ENCODE results near the gene RPAP2.

The RPAP2 gene

DNA sequence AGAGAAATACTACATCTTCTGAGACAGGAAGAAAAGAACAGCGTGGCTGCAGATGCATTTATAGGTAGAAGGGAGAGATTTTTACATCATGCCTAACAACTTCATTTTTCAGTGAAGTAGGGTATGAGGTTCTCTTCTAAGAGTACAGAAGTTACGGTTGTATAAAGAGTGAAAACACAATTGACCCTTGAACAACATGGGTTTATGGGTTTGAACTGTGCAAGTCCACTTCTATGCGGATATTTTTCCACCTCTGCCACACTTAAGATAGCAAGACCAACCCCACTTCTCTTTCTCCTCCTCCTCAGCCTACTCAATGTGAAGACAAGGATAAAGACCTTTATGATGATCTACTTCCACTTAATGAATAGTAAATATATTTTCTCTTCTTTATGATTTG, 64.5 kb downstream of the RPAP2 start:
- no peak overlapping the region for H3K4ac ChIP-seq (ENCODE audit: low read length)
- no peak overlapping the region for H2AFZ ChIP-seq (ENCODE audit: low read length)
- no peaks in the 10 kb centered on the region for H3K9me3 ChIP-seq (replicated peaks in 1 of 2; ENCODE audit: control insufficient read depth in 2 of 2, insufficient read depth in 1 of 2, low read depth in 1 of 2, low read length in 2 of 2)
- H2BK15ac ChIP-seq (ENCODE audit: low read length), result no peak overlapping the region
- no peak overlapping the region for H3K9ac ChIP-seq (ENCODE audit: low read depth, low read length, poor library complexity)
- no peaks in the 10 kb centered on the region for H3K27me3 ChIP-seq (ENCODE audit: control insufficient read depth in 3 of 3, insufficient read depth in 3 of 3, low read depth in 1 of 3, low read length in 3 of 3)
- H3K23ac ChIP-seq (ENCODE audit: low read depth, low read length, poor library complexity), result no peak overlapping the region
- H3K79me1 ChIP-seq (ENCODE audit: low read depth, low read length), result no peaks in the 10 kb centered on the region
- DNase-seq (ENCODE audit: low spot score), result no peak
- no peak overlapping the region for H2BK5ac ChIP-seq (ENCODE audit: low read length)
- no peak overlapping the region for H3K14ac ChIP-seq (ENCODE audit: low read length)
- no peak overlapping the region for H2AK5ac ChIP-seq (ENCODE audit: low read depth, low read length)
- no peak overlapping the region for H3K4me3 ChIP-seq (ENCODE audit: low read length in 2 of 2)
- H4K91ac ChIP-seq (ENCODE audit: low read depth, low read length, poor library complexity), result no peak overlapping the region
- H4K8ac ChIP-seq (ENCODE audit: low read depth, low read length), result no peak overlapping the region
- H3K36me3 ChIP-seq (replicated peaks in 1 of 2; ENCODE audit: control insufficient read depth in 2 of 2, insufficient read depth in 2 of 2, low read length in 2 of 2), result peaks cover 0 to 44% of the 10 kb centered on the region in 2 donors
- H3K4me1 ChIP-seq (ENCODE audit: control insufficient read depth in 2 of 2, insufficient read depth in 1 of 2, low read depth in 1 of 2, low read length in 2 of 2), result no peaks in the 10 kb centered on the region
- H3K18ac ChIP-seq (ENCODE audit: low read length), result no peak overlapping the region
- WGBS, 2 donors (ENCODE audit: extremely low coverage in 2 of 2, insufficient read length in 2 of 2, insufficient replicate concordance in 1 of 2), result no CpG with 5 or more reads among the region's 3 CpGs
- H3K27ac ChIP-seq (replicated peaks; ENCODE audit: low read length), result no peak overlapping the region
- no peak overlapping the region for H2BK120ac ChIP-seq (ENCODE audit: low read depth, low read length)
- no peak overlapping the region for H2BK12ac ChIP-seq (ENCODE audit: low read length)
- H3K4me2 ChIP-seq (ENCODE audit: insufficient read depth, low read length, poor library complexity, severe bottlenecking), result no peak overlapping the region

DNA sequence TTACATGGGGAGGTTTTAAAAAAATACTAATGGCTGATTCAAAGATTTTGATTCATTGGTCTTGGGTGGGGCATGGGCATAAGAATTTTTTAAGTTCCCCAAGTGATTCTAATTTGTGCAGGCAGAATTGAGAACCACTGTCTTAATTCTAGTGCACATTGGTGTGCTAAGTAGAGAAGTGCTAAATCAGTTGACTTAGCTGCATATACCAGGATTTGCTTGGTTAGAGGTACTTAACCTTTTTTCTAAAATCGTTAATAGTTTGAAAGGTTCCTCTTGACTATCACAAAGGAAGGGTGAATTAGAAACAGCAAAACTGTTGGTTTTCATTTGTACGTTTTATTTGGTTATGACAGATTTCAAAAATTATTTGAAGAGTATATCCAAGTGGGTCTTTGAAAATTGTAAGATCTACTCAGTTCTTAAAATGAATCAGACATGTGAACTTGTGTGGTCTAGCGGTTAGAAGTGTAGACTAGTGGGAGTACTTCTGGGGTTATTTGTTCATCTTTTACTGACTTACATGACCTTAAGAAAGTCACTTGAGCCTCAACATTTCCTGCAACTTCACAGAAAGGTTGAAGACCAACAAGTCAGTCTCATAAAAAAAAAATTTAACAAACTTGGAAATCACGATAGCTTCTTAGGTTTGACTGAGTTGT, 66.7 kb downstream of the RPAP2 start:
- H3K23ac ChIP-seq (ENCODE audit: low read depth, low read length, poor library complexity), result no peak overlapping the region
- H3K27ac ChIP-seq (replicated peaks; ENCODE audit: low read length), result no peak overlapping the region
- no CpG with 5 or more reads among the region's 4 CpGs for WGBS, 2 donors (ENCODE audit: extremely low coverage in 2 of 2, insufficient read length in 2 of 2, insufficient replicate concordance in 1 of 2)
- H2BK5ac ChIP-seq (ENCODE audit: low read length), result no peak overlapping the region
- H3K36me3 ChIP-seq (replicated peaks in 1 of 2; ENCODE audit: control insufficient read depth in 2 of 2, insufficient read depth in 2 of 2, low read length in 2 of 2), result peaks cover 0 to 37% of the 10 kb centered on the region in 2 donors
- no peak overlapping the region for H2BK15ac ChIP-seq (ENCODE audit: low read length)
- no peak overlapping the region for H3K4ac ChIP-seq (ENCODE audit: low read length)
- H3K4me2 ChIP-seq (ENCODE audit: insufficient read depth, low read length, poor library complexity, severe bottlenecking), result no peak overlapping the region
- H3K4me1 ChIP-seq (ENCODE audit: control insufficient read depth in 2 of 2, insufficient read depth in 1 of 2, low read depth in 1 of 2, low read length in 2 of 2), result no peaks in the 10 kb centered on the region
- H2BK120ac ChIP-seq (ENCODE audit: low read depth, low read length), result no peak overlapping the region
- H3K18ac ChIP-seq (ENCODE audit: low read length), result no peak overlapping the region
- no peak overlapping the region for H3K4me3 ChIP-seq (ENCODE audit: low read length in 2 of 2)
- no peak for DNase-seq (ENCODE audit: low spot score)
- H4K8ac ChIP-seq (ENCODE audit: low read depth, low read length), result no peak overlapping the region
- H3K9me3 ChIP-seq (replicated peaks in 1 of 2; ENCODE audit: control insufficient read depth in 2 of 2, insufficient read depth in 1 of 2, low read depth in 1 of 2, low read length in 2 of 2), result no peaks in the 10 kb centered on the region
- H3K27me3 ChIP-seq (ENCODE audit: control insufficient read depth in 3 of 3, insufficient read depth in 3 of 3, low read depth in 1 of 3, low read length in 3 of 3), result no peaks in the 10 kb centered on the region
- no peak overlapping the region for H3K9ac ChIP-seq (ENCODE audit: low read depth, low read length, poor library complexity)
- no peak overlapping the region for H2BK12ac ChIP-seq (ENCODE audit: low read length)
- no peak overlapping the region for H4K91ac ChIP-seq (ENCODE audit: low read depth, low read length, poor library complexity)
- no peak overlapping the region for H2AFZ ChIP-seq (ENCODE audit: low read length)
- H3K79me1 ChIP-seq (ENCODE audit: low read depth, low read length), result no peaks in the 10 kb centered on the region
- H2AK5ac ChIP-seq (ENCODE audit: low read depth, low read length), result no peak overlapping the region
- H3K14ac ChIP-seq (ENCODE audit: low read length), result no peak overlapping the region

DNA sequence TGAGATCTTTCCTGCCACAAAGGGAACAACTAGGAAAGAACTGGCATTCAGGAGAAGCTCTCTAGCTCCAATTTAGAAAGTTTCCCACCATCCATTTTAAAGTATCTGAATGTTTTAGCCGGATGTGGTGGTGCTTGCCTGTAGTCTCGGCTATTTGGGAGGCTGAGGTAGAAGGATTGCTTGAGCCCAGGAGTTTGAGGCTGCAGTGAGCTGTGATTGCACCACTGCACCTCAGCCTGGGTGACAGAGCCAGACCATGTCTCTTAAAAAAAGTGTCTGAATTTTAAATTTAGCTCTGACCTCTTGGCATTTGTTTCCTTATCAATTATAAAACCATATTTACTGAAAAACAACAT, 67.2 kb downstream of the RPAP2 start:
- Histone ChIP-seq H3K23ac (ENCODE audit: low read depth, low read length, poor library complexity) (no peak overlapping the region), H2BK120ac (ENCODE audit: low read depth, low read length) (no peak overlapping the region), H2BK12ac (ENCODE audit: low read length) (no peak overlapping the region), H4K91ac (ENCODE audit: low read depth, low read length, poor library complexity) (no peak overlapping the region), H2BK15ac (ENCODE audit: low read length) (no peak overlapping the region), H3K9ac (ENCODE audit: low read depth, low read length, poor library complexity) (no peak overlapping the region), H3K14ac (ENCODE audit: low read length) (no peak overlapping the region), H3K79me1 (ENCODE audit: low read depth, low read length) (no peaks in the 10 kb centered on the region), H2AK5ac (ENCODE audit: low read depth, low read length) (no peak overlapping the region), H3K27ac (replicated peaks; ENCODE audit: low read length) (no peak overlapping the region), H3K18ac (ENCODE audit: low read length) (no peak overlapping the region), H4K8ac (ENCODE audit: low read depth, low read length) (no peak overlapping the region), H3K4ac (ENCODE audit: low read length) (no peak overlapping the region), H2AFZ (ENCODE audit: low read length) (no peak overlapping the region), H3K4me3 (ENCODE audit: low read length in 2 of 2) (no peak overlapping the region), H3K4me1 (ENCODE audit: control insufficient read depth in 2 of 2, insufficient read depth in 1 of 2, low read depth in 1 of 2, low read length in 2 of 2) (no peaks in the 10 kb centered on the region), H3K4me2 (ENCODE audit: insufficient read depth, low read length, poor library complexity, severe bottlenecking) (no peak overlapping the region), H3K9me3 (replicated peaks in 1 of 2; ENCODE audit: control insufficient read depth in 2 of 2, insufficient read depth in 1 of 2, low read depth in 1 of 2, low read length in 2 of 2) (no peaks in the 10 kb centered on the region), H3K36me3 (replicated peaks in 1 of 2; ENCODE audit: control insufficient read depth in 2 of 2, insufficient read depth in 2 of 2, low read length in 2 of 2) (peaks cover 0 to 33% of the 10 kb centered on the region in 2 donors), H3K27me3 (ENCODE audit: control insufficient read depth in 3 of 3, insufficient read depth in 3 of 3, low read depth in 1 of 3, low read length in 3 of 3) (no peaks in the 10 kb centered on the region), H2BK5ac (ENCODE audit: low read length) (no peak overlapping the region)
- no peak for DNase-seq (ENCODE audit: low spot score)
- WGBS, 2 donors (ENCODE audit: extremely low coverage in 2 of 2, insufficient read length in 2 of 2, insufficient replicate concordance in 1 of 2), result no CpG with 5 or more reads among the region's 2 CpGs

DNA sequence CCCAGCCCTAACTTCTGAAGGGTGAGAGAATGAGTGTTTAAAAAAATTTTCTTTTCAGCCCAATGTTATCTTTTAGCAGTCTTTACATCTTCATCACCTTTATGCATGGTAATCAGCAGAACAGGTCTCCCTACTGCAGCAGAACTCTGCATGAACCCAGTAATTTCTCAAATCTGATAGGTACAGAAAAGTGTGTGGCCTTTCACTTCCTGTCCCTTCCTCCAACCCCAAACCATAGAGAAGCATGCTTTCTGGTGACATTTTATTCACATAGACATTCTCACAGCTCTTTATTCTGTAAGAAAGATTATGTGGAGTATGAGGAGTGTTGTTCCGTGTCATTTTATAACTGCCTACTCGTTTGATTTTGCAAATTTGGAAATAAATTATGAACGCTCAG, 68.6 kb downstream of the RPAP2 start:
- H3K4me3 ChIP-seq (ENCODE audit: low read length in 2 of 2), result no peak overlapping the region
- H3K9ac ChIP-seq (ENCODE audit: low read depth, low read length, poor library complexity), result no peak overlapping the region
- no peak overlapping the region for H2AFZ ChIP-seq (ENCODE audit: low read length)
- H4K8ac ChIP-seq (ENCODE audit: low read depth, low read length), result no peak overlapping the region
- DNase-seq (ENCODE audit: low spot score), result no peak
- no peak overlapping the region for H3K23ac ChIP-seq (ENCODE audit: low read depth, low read length, poor library complexity)
- no peaks in the 10 kb centered on the region for H3K79me1 ChIP-seq (ENCODE audit: low read depth, low read length)
- H3K9me3 ChIP-seq (replicated peaks in 1 of 2; ENCODE audit: control insufficient read depth in 2 of 2, insufficient read depth in 1 of 2, low read depth in 1 of 2, low read length in 2 of 2), result no peaks in the 10 kb centered on the region
- no peak overlapping the region for H3K18ac ChIP-seq (ENCODE audit: low read length)
- H3K36me3 ChIP-seq (replicated peaks in 1 of 2; ENCODE audit: control insufficient read depth in 2 of 2, insufficient read depth in 2 of 2, low read length in 2 of 2), result peaks cover 0 to 26% of the 10 kb centered on the region in 2 donors
- no peak overlapping the region for H3K4me2 ChIP-seq (ENCODE audit: insufficient read depth, low read length, poor library complexity, severe bottlenecking)
- H2BK15ac ChIP-seq (ENCODE audit: low read length), result no peak overlapping the region
- no peak overlapping the region for H3K27ac ChIP-seq (replicated peaks; ENCODE audit: low read length)
- H4K91ac ChIP-seq (ENCODE audit: low read depth, low read length, poor library complexity), result no peak overlapping the region
- no peak overlapping the region for H2AK5ac ChIP-seq (ENCODE audit: low read depth, low read length)
- no peak overlapping the region for H2BK120ac ChIP-seq (ENCODE audit: low read depth, low read length)
- H2BK5ac ChIP-seq (ENCODE audit: low read length), result no peak overlapping the region
- no peak overlapping the region for H3K14ac ChIP-seq (ENCODE audit: low read length)
- H3K4me1 ChIP-seq (ENCODE audit: control insufficient read depth in 2 of 2, insufficient read depth in 1 of 2, low read depth in 1 of 2, low read length in 2 of 2), result peaks cover 0 to 1% of the 10 kb centered on the region in 2 donors
- H3K4ac ChIP-seq (ENCODE audit: low read length), result no peak overlapping the region
- no CpG with 5 or more reads among the region's 3 CpGs for WGBS, 2 donors (ENCODE audit: extremely low coverage in 2 of 2, insufficient read length in 2 of 2, insufficient replicate concordance in 1 of 2)
- no peak overlapping the region for H2BK12ac ChIP-seq (ENCODE audit: low read length)
- H3K27me3 ChIP-seq (ENCODE audit: control insufficient read depth in 3 of 3, insufficient read depth in 3 of 3, low read depth in 1 of 3, low read length in 3 of 3), result no peaks in the 10 kb centered on the region

Data from neuronal stem cell (in vitro differentiated cells).